Measurements from ENCODE around the gene TRIM47. TPM values are rescaled to one million over a fixed set of nuclear protein-coding genes. Genes with fewer than 3 reads are reported as not detected.

Gene TRIM47
- total and polyA plus RNA-seq, 2 of the 13 experiments (the other 11 are each of a cell fraction or from before 2014, with no cell fraction given) = 33.5 to 82.0 TPM

GRCh38 chr17:75878174-75878998 lies at the start of gene TRIM47 (continued):
- TF ChIP-seq HOXA5 (CRISPR knock-in tag; IDR thresholded peaks at IDR 0.05) (peak; percentile 65; the same call in 1 of the 2 replicates), RFX5 (IDR thresholded peaks at IDR 0.05; ENCODE audit: low read depth, low read length) (0 out of 2 replicates have a peak, but pooled peaks have one; percentile 30), ARID2 (CRISPR knock-in tag; IDR thresholded peaks at IDR 0.05; ENCODE audit: borderline replicate concordance) (no peak), ZNF264 (CRISPR knock-in tag; IDR thresholded peaks at IDR 0.05) (no peak), HNF1A (IDR thresholded peaks at IDR 0.05; ENCODE audit: low read depth) (no peak), HNF1A (CRISPR knock-in tag; IDR thresholded peaks at IDR 0.05; ENCODE audit: borderline replicate concordance) (peak; percentile 60; the same call in 1 of the 2 replicates), ZNF740 (CRISPR knock-in tag; IDR thresholded peaks at IDR 0.05) (peak; percentile 51; the same call in 1 of the 2 replicates), HIVEP1 (CRISPR knock-in tag; IDR thresholded peaks at IDR 0.05) (no peak), PATZ1 (CRISPR knock-in tag; IDR thresholded peaks at IDR 0.05) (peak; percentile 93), NFIC (IDR thresholded peaks at IDR 0.05; ENCODE audit: low read length) (no peak), ERF (CRISPR knock-in tag; IDR thresholded peaks at IDR 0.05) (peak; percentile 81), HCFC1 (IDR thresholded peaks at IDR 0.05; ENCODE audit: low read depth, low read length) (no peak), NONO (IDR thresholded peaks at IDR 0.05) (no peak), NONO (CRISPR knock-in tag; conservative IDR thresholded peaks at IDR 0.05) (peak; percentile 85), ZMYM3 (CRISPR knock-in tag; IDR thresholded peaks at IDR 0.05) (peak; percentile 91), AGO1 (IDR thresholded peaks at IDR 0.05; ENCODE audit: low read depth, low read length, poor library complexity, severe bottlenecking) (peak; percentile 91), ATF6 (CRISPR knock-in tag; conservative IDR thresholded peaks at IDR 0.05) (0 out of 2 replicates have a peak, but pooled peaks have one; percentile 24), MAX (IDR thresholded peaks at IDR 0.05) (peak; percentile 83), ZBTB26 (CRISPR knock-in tag; IDR thresholded peaks at IDR 0.05; ENCODE audit: borderline replicate concordance) (peak; percentile 78)

Measured in HepG2 (cell line).